GM23338 (cell line): ENCODE results near the gene IGSF8.

Experiments used
- EZH2 ChIP-seq: fragments of 200-600 bp; sonication (generic); IDR thresholded peaks from one replicate; pipeline ENCODE4 v1.8.0; 2017; ENCODE audit warnings: antibody characterized with exemption, mild to moderate bottlenecking, low read depth; ENCODE audit not compliant: unreplicated experiment
- NANOG ChIP-seq: IDR thresholded peaks from 2 replicates; pipeline ENCODE4 v1.6.1; 2016; ENCODE audit warnings: antibody characterized with exemption, borderline replicate concordance
- POLR2AphosphoS5 ChIP-seq: IDR thresholded peaks from 2 replicates; pipeline ENCODE4 v1.6.1; 2016; ENCODE audit warnings: antibody characterized with exemption, low read depth
- TF ChIP-seq, protein P1 (sequence below), 2 experiments: fragments of 200-600 bp in 1 of 2; sonication (generic) in 1 of 2; conservative IDR thresholded peaks; 2 replicates each; pipeline versions ENCODE4 v1.5.1 to v1.6.1; 2016 to 2017; ENCODE audit warnings: antibody characterized with exemption in 2 of 2, low read depth in 2 of 2, mild to moderate bottlenecking in 2 of 2, moderate library complexity in 1 of 2
- TF ChIP-seq, protein P2 (sequence below): IDR thresholded peaks from 2 replicates; pipeline ENCODE4 v1.6.1; 2016; ENCODE audit warnings: antibody characterized with exemption

DNA sequence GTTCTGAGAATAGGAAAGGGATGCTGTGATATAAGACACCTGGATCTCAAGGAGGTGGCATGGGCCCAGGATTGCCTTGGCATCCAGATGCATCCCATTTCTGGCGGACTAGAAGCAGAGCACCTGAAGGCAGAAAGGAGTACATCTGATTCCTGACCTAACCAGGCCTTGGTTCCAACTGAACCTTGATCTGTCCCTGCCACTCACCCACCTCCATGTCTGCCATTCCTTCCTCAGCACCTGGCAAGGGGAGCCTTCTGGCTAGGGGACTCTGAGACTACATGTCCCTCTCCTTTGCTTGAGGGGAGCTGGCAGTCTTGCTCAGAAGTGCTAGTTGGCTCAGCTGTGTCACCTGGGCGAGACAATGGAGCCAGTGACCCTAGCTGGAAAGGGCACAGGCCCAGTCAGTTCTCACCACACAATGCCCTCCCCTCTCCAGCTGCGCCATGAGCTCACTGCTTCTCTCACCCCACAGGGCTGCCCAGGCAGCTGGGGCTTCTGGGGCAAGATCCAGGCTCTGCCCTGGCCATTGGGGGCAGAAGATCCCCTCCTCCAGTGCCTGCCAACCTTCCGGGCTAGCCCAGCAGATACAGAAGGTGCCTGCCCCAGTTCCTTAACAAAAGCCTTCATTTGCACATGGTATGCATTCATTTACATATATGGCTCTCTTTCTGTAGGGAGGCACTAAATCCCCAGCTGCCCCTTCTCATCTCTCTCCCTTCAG is 2.9 kb downstream of the IGSF8 start:
- TF ChIP-seq EZH2 (no peak), POLR2AphosphoS5 (no peak), NANOG (no peak)
- TF ChIP-seq, protein P1, sequence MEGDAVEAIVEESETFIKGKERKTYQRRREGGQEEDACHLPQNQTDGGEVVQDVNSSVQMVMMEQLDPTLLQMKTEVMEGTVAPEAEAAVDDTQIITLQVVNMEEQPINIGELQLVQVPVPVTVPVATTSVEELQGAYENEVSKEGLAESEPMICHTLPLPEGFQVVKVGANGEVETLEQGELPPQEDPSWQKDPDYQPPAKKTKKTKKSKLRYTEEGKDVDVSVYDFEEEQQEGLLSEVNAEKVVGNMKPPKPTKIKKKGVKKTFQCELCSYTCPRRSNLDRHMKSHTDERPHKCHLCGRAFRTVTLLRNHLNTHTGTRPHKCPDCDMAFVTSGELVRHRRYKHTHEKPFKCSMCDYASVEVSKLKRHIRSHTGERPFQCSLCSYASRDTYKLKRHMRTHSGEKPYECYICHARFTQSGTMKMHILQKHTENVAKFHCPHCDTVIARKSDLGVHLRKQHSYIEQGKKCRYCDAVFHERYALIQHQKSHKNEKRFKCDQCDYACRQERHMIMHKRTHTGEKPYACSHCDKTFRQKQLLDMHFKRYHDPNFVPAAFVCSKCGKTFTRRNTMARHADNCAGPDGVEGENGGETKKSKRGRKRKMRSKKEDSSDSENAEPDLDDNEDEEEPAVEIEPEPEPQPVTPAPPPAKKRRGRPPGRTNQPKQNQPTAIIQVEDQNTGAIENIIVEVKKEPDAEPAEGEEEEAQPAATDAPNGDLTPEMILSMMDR (conservative IDR thresholded peaks at IDR 0.05; ENCODE audit: low read depth in 2 of 2) = peak in 1 of 2 experiments; percentile 14; a peak in 1 of 4 replicates
- TF ChIP-seq, protein P2, sequence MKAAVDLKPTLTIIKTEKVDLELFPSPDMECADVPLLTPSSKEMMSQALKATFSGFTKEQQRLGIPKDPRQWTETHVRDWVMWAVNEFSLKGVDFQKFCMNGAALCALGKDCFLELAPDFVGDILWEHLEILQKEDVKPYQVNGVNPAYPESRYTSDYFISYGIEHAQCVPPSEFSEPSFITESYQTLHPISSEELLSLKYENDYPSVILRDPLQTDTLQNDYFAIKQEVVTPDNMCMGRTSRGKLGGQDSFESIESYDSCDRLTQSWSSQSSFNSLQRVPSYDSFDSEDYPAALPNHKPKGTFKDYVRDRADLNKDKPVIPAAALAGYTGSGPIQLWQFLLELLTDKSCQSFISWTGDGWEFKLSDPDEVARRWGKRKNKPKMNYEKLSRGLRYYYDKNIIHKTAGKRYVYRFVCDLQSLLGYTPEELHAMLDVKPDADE = no peak
